Measurements from ENCODE around the gene RPUSD1.

DNA sequence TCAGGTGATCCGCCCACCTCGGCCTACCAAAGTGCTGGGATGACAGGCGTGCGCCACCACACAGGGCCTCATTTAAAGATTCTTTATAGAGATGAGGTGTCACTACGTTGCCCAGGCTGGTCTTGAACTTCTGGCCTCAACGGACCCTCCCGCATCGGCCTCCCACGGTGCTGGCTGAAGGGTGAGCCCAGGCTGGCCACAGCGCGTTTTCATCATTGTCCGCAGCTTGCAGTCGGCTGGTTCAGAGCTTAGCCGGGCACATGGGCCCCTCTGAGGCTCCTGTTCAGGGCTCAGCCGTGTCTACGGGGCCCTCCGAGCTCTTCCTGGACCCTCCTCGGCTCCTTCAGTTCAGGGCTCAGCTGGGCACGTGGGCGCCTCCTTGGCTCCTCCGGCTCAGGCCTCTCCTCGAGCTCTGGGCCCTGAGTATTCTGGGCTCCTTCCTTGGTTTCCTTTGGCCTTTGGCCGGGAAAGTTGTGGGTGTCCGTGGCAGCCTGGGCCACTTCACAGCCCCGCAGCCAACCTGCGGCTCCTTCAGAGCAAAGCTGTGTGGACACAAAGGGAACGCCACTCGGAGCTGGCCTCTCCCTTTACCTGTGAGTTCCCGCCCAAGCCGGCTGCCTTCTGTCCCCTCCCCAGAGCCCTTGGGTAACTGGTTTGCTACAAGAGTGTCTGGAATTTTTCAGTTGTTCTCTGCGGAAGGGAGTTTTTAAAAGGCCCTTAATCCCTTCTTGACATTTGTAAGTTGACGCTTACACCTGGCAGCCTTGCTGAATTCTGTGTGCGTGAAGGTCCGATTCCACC, 28.9 kb downstream of the RPUSD1 start:
- TF ChIP-seq, protein P1, sequence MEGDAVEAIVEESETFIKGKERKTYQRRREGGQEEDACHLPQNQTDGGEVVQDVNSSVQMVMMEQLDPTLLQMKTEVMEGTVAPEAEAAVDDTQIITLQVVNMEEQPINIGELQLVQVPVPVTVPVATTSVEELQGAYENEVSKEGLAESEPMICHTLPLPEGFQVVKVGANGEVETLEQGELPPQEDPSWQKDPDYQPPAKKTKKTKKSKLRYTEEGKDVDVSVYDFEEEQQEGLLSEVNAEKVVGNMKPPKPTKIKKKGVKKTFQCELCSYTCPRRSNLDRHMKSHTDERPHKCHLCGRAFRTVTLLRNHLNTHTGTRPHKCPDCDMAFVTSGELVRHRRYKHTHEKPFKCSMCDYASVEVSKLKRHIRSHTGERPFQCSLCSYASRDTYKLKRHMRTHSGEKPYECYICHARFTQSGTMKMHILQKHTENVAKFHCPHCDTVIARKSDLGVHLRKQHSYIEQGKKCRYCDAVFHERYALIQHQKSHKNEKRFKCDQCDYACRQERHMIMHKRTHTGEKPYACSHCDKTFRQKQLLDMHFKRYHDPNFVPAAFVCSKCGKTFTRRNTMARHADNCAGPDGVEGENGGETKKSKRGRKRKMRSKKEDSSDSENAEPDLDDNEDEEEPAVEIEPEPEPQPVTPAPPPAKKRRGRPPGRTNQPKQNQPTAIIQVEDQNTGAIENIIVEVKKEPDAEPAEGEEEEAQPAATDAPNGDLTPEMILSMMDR (conservative IDR thresholded peaks at IDR 0.05; ENCODE audit: low read depth, low read length): no peak
- TF ChIP-seq EZH2 (IDR thresholded peaks at IDR 0.05; ENCODE audit: low read length, unreplicated experiment): no peak

Data from PC-3 (cell line).